GM21390 (cell line): ENCODE measurements around the gene B4GALT5.

Source experiments
- ATAC-seq: cut with Tn5 transposase; IDR thresholded peaks from one replicate; pipeline ENCODE4 v1.9.1; 2021; ENCODE audit not compliant: unreplicated experiment

B4GALT5 gene

DNA sequence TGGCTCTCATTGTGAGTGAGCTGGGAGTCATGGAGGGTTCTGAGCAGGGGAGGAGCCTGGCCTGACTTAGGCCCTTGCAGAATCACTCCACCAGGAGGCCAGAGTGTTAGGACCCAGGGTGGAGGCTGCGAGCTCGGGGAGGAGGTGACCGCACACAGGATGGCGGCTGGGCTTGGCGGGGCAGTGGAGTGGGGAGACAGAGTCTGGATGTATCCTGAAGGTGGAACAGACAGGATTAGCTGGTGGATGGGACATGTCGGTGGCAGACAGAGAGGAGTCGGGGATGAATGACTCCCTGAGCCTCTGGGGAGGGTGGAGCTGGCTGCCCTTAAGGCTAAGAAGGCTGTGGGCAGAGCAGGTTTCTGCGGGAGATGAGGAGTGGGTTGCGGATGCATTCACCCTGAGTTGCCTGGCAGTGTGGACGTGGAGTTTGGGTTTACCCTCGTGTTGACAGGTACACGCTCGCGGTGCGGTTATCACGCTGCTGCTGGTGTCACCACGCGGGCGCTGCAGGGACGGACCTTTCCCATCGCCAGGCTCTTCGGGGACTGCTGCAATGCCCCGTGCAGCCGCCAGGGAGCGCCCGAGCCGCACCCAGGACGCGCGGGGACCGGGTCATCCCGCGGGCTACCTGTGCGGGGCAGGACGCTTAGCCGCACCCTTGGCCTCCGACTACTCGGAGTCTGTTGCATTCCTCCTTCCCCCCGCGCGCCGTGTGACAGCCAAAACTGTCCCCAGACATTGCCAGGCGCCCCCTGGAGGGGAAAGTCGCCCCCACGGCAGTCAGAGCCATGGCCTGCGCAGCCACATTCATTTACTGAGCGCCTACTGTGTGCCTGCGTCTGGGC, 102.8 kb downstream of the B4GALT5 start:
- ATAC-seq: peak; percentile 54

DNA sequence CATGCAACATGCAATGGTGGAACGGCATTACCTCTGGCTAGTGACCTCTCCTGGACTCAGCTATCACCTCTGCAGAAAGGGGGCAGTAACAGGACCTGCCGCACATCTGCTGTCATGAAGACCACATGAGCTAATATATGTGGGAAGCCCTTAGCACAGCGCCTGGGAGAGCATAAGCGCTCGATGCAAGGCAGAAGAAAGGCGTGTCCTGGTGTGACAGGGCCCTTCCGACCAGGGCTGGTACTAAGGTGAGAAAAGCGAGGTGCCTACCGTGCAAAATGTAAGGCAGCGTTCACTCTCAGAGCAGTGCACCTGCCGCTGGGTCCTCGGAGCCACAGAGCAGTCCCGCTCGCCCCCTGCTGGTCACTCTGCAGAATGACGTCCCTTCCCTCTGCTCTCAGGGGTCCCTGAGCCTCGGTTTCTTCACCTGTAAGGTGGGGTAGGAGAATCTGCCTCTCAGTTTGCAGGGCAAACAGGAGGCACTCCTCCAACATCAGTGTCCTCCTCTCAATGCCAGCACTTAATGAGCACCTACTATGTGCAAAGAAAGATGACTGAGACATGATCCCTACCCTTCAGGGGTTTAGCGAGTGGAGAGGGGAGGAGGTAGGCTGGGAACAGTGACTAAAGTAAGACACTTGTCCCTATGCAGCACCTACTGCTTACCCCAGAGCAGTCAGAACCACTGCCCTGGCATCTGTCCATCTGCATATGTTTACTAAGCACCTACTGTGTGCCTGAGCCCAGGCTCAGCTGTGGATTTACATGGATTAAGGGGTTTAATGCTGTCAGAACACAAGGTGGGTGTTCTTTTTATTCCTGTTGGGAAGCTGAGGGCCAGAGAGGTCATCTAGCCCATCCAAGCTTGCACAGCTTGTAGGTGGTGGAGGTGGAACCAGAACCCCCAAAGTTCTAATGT, 104.7 kb downstream of the B4GALT5 start:
- peak; percentile 50 for ATAC-seq

DNA sequence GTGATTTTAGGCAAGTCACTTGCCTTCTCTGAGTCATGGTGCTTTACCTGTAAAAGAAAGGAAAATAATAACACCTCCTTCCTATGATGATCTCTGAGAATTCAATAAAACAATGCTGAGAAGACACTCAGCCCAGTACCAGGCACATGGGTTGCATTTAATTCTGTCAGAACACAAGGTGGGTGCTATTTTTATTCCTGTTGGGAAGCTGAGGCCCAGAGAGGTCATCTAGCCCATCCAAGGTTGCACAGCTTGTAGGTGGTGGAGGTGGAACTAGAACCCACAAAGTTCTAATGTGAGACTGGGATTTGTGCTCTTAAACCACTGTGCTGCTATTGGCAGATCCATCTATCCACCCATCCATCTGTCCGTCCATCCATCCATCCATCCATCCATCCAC, 106.1 kb downstream of the B4GALT5 start:
- ATAC-seq: no peak

DNA sequence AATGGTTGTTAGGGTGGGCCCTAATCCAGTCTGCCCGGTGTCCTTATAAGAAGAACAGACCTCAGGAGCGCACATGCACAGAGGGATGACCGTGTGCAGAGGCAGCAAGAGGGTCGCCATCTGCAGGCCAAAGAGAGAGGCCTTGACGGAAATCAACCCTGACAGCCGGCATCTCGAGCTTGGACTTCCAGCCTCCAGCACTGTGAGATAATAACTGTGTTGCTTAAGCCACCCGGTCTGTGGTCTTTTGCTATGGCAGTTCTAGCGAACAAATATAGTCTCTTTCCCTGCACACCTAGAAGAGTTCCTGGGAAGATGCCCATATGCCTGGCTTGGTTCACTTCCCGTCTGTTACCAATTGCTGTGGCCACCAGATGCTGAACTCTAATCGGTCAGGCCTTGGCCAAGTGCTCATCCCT, 110.5 kb downstream of the B4GALT5 start:
- no peak for ATAC-seq

DNA sequence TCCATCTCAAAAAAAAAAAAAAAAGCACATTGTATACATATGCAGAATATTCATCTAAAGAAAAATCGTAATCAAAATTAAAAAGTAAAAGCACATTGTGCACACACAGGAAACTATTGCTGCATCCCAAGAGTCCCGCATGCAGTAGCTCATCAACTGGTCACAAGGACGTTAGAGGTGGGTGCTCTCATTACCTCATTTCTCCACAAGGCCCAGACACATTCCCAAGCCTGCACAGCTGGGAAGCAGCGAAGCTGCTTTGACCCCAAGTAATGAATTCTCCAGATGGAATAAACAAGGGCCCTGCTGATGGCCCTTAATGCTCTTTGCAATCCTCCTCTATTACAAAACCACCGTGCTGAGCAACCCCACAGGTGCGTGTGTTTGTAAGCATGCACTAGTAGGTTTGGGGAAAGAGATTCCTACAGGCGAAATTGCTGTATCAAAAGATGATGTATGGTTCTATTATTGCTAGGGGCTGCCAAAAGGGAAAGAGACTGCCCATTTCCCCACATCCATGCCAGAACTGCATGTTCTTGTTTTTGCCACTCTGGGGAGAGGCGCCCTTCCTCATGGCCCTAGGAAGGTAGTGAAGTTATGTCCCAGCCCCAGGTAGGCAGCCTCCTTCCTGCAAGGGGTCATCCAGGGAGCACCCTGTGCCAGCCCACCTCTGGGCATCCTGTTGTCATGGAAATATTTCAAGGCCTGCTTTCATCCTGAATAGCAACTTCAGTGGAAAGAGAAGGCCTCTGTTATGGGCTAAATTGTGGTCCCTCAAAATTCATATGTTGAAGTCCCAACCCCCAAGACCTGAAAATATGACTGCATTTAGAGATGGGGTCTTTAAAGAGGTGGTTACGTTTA, 111.1 kb downstream of the B4GALT5 start:
- no peak for ATAC-seq

DNA sequence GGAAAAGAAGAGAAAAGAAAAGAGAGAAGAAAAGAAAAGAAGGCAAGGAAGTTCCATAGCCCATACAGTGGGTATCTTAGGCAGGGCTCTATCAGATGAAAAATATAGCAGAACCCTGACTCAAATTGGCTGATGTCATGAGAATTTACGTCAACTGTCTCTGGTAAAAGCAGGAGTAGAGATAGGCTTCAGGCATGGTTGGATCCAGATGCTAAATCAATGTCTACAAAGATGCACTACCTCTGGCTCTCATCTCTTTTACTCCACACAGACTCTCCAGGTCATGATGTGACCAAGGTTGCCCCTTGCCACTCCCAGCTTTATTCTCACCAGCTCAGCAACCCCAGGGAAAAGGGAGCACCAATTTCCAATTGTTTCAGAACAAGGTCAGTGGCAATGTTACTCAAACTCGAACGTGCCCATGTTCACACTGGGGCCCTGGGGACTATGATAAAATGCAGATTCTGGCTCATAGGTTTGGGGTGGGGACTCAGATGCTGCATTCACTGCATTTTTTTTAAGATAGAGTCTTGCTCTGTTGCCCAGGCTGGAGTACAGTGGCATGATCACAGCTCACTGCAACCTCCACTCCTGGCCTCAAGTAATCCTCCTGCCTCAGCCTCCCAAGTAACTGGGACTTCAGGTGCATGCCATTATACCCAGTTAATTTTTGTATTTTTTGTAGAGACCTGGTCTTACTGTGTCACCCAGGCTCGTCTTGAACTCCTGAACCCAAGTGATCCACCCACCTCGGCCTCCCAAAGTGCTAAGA, 112.3 kb downstream of the B4GALT5 start:
- ATAC-seq: no peak

DNA sequence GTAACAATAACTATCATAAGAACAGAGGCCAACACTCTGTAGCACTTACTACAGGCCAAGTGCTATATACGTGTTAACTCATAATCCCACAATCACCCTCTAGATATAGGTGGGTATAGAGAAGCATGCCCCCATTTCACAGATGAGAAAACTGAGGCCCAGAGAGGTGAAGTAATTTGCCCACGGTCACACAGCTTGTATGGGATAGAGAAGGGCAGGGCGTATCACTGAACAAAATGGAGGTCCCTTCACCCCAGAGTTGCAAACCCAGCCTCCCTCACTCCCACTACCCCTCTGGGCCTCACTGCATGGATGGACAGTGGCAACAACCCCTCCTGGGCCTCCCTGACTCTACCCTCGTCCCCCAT, 113.9 kb downstream of the B4GALT5 start:
- ATAC-seq: no peak

DNA sequence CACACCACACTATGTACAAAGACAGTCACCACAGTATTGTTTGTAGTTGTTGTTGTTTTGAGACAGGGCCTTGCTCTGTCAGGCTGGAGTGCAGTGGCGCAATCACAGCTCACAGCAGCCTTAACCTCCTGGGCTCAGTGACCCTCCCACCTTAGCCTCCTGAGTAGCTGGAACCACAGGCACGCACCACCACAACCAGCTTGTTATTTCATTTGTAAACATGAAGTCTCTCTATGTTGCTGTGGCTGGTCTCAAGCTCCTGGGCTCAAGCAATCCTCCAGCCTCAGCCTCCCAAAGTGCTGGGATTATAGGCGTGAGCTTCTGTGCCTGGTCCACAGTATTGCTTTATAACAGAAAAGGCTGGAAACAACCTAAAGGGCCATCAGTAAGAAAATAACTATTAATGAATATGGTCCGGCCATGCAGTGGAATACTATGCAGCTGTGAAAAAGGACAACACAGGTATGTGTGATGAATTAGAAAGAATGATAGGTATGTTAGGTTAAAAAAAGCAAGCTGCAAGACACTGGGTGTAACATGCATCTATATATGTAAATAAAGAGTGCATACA, 115.8 kb downstream of the B4GALT5 start:
- no peak for ATAC-seq

DNA sequence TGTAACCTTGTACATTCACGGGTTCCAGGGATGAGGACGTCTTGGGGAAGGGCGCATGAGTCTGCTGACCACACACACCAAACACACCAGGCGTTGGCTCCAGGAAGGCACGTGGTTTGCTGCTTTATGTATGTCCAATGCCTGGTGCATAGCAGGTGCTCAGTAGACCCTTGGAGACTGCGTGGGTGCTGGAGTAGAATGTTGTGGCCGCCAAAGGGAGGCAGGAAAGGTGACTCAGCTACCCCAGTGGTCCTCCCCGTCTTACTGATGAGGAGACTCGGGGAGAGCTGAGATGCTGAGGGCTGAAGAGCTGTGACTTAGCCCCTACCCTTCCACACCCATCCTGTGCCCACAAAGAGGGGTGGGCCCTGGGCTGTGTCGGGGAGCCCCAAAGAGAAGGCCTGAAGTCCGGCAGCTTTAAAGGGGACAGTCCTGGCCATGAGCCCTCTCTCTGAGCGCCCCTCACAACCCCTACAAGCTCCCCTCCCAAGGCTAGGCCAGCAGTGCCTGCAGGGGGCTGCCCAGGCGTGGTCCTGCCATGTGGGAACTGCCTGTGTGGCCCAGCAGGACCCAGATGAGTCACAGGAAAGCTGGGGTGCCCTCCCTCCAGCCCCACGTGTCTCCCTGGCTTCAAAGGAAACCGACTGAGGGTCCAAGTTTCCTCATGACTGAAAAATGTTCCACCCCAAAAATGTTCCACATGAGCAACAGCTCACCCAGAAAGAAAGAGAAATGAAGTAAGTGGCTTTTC, 117.7 kb downstream of the B4GALT5 start:
- ATAC-seq: no peak

DNA sequence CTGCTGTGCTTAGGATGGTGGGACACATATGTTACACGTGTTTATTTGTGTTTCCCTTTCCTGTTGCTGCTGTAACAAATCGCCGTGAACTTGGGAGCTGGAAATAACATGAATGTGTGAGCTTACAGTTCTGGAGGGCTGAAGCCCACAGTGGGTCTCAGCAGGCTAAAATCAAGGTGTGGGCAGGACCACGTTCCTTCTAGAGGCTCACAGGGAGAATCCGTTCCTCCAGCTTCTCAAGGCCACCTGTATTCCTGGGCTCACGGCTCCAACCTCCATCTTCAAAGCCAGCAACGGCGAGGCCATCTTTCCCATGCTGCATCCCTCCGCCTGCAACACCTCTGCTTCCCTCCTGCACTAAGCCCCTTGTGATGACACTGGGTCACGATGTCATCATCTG, 118.3 kb downstream of the B4GALT5 start:
- no peak for ATAC-seq

DNA sequence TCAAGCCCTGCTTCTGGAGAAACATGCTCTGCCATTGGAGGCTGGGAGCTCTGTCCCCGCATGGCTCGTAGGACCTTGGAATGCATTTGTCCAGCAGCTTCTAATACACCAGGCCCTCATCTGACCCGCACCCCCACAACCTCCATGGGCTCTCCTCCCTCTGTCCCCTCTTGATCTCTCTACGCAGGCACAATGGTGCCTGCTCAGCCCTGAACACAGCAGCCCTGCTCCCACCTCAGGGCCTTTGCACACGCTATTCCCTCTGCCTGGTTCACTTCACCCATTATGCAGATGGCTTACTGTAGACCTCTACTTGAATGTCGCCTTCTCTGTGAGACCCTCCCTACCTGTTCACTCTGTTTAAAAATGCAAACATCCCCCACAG, 118.8 kb downstream of the B4GALT5 start:
- ATAC-seq: no peak

DNA sequence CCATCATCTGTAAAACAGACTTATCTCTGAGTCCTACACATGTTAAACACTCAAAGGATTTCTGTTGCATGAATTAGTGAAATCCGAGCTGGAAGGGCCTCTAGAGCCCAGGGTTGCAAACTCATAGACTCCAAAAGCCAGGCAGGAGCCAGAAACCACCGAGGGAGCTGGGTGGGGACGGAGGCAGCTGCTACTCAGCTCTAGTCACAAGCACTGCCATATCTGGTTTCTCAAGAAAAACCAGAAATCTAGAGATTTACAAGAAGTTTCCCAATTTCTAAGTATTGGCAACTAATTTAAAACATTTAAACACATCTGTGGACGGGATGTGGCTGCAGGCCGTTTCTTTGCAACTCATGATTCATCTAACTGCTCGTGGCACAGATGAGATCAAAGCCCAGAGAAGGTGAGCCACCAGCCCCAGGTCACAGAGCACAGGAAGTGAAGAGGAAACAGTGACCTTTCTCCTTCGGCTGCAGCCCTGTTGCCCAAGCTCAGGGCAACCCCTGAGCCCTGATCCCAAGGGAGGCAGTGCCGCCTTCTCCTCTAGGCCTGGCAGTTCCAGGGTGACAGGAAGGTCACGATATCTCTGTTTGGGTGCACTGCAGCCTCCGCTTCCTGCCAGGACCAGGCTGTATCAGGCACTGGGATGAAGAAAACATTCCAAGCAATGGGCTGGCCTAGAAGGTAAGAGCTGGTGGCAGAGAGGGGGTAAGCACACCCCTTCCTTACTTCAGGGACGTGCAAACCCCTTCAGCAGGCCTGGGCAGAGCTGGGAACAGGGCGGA, 119.3 kb downstream of the B4GALT5 start:
- ATAC-seq: no peak

DNA sequence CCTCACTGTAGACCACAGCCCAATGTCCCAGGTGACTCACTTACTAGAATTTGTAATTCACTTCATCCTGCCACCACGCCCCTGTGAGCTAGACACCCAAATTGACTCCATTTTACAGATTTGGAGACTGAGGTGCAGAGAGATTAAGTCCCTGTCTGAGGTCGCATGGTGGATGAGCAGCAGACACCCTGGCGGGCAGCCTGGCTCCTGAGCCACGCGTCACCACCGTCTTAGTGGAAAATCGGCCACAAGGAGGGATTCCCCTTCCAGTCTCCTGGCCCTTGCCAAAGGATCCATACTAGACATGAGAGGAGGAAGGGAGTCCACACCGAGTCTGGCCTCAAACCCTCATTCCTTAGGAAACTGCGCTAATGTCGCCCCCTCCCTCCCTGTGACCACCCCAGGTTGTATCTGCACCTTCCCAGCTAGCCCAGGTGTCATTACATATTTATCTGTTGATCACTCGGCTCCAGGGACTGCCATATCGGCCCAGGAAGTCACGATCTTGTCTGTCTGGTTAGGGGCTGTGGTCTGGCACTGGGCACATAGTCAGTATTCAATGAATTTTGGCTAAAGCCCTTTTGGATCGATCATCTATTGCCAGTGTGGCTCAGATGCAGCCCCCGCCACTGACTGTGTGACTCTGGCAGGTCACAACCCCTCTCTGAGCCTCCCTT, 120.1 kb downstream of the B4GALT5 start:
- ATAC-seq: no peak

DNA sequence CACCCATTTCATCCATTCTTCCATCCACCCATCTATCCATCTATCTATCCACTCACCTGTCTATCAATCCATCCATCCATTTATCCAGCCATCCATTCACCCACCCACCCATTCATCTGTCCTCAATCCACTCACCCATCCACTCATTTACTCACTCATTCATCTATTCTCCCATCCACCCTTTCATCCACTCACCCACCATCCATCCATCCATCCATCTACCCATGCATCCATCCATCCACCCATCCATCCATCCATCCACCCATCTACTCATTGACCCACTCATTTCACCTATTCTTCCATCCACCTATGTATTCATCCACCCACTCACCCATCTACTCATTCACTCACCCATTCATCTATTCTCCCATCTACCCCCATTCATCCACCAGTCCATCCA, 121.6 kb downstream of the B4GALT5 start:
- ATAC-seq: no peak

DNA sequence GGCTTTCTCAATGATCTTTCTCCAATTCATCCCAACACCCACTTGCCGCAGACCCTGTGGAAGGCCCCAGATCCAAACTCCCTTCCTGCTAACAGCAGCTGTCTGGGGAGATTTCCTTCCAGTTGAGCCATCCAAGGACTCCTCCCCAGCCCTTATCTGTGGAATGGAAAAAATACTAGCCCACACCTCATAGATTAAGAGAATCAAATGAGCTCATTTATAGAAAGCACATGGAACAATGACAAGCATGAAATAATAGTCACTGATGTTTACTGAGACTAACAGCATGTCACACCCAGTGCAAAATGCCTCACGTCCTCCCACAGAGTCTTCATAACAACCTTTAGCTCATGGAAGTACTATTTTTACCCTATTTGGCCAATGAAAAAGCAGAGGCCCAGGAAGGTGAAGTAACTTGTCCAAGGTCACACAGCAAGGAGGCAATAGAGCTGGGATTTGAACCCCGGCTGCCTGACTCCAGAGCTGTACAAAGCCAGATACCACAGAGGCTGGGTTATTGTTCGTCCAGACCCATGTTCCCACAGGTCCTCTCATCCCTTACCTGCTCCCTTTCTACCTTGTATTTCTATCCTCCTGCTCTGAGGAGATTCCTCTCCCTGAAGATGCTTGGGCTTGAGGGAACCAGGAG, 122.3 kb downstream of the B4GALT5 start:
- no peak for ATAC-seq

DNA sequence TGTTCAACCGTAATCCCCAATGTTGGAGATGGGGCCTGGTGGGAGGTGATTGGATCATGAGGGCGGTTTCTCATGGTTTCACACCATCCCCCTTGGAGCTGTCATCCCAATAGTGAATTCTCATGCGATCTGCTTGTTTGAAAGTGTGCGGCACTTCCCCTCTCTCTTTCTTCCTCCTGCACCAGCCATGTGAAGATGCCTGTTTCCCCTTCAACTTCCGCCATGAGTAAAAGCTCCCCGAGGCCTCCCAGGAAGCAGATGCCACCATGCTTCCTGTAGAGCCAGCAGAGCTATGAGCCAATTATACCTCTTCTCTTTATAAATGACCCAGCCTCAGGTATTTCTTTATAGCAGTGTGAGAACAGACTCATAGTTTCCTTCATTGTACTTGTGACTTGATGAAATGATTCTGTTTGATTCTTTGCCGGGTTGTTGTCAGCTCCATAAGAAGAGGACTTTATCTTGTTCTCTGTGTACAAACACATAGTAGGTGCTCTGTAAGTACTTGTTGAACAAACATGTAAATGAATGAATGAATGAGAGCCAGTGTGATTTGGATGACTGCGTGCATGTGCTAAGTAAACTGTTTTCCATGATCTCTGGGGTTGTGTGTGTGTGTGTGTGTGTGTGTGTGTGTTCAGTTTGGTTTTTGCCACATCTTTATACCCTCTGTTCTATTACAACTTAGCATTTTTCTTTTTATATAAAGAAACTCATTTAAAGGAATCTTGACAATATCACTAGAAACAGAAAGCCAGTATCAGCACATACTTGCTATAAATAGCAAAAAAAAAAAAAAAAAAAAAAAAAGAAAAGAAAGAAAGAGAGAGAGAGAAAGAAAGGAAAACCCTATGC, 123.3 kb downstream of the B4GALT5 start:
- ATAC-seq: no peak

DNA sequence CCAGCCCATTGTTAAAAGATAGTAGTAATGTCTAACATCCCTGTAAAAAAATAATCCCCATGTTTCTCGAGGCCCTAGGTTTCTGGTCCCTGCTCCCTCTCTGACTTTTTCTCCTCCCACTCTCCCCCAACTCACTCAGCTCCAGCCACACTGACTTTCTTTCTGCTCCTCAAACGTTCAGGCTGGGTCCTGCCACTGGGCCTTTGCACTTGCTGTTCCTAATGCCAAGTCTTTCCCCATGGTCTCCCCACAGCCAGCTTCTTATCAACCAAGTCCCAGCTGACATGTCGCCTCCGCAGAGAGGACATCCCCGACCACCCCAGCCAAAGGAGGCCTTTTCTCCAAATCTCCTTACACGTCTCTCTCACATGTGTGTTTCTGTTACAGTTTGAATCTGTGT, 123.9 kb downstream of the B4GALT5 start:
- ATAC-seq: no peak
